GM23338 (cell line): Measurements from ENCODE around the gene SEMA3E. TPM values are rescaled to one million over a fixed set of nuclear protein-coding genes. Genes with fewer than 3 reads are reported as not detected.

Source experiments
- CTCF ChIP-seq, 2 experiments: fragments of 200-600 bp in 1 of 2; sonication (generic) in 1 of 2; conservative IDR thresholded peaks; 2 replicates each; pipeline versions ENCODE4 v1.5.1 to v1.6.1; 2016 to 2017; ENCODE audit warnings: antibody characterized with exemption in 2 of 2, low read depth in 2 of 2, mild to moderate bottlenecking in 2 of 2, moderate library complexity in 1 of 2
- ETS1 ChIP-seq: IDR thresholded peaks from 2 replicates; pipeline ENCODE4 v1.6.1; 2016; ENCODE audit warnings: antibody characterized with exemption
- REST ChIP-seq: IDR thresholded peaks from one replicate; pipeline ENCODE4 v1.6.1; 2018; ENCODE audit warnings: antibody characterized with exemption; ENCODE audit not compliant: unreplicated experiment
- STAT1 ChIP-seq: IDR thresholded peaks from one replicate; pipeline ENCODE4 v1.6.1; 2016; ENCODE audit warnings: antibody characterized with exemption; ENCODE audit not compliant: unreplicated experiment
- ZNF462 ChIP-seq: fragments of 250-450 bp; sonication (Bioruptor Pico); IDR thresholded peaks from 2 replicates; pipeline ENCODE4 v1.5.0; 2020; ENCODE audit warnings: mild to moderate bottlenecking, moderate library complexity
- polyA plus RNA-seq: library from polyadenylated mRNA; unstranded; fragments of >200 nt; fragmentation: Nextera tagmentation; extraction: Ambion mirVana; gene quantifications from 2 replicates; pipeline ENCODE4 v1.2.1, GENCODE V29; 2016
- total RNA-seq: library from RNA; depleted of rRNA; stranded (reverse); fragments of >200 nt; shearing (Covaris generic); gene quantifications from 2 replicates; pipeline ENCODE4 v1.2.3, GENCODE V29; 2014

The SEMA3E gene
- total and polyA plus RNA-seq, 2 experiments from 2014 or later = 5.4 to 15.7 TPM

GRCh38 chr7:83586281-83586680 lies 62.7 kb downstream of the SEMA3E start (continued):
- TF ChIP-seq ZNF462 (CRISPR knock-in tag) (no peak), REST (no peak), ETS1 (no peak), CTCF (conservative IDR thresholded peaks at IDR 0.05; ENCODE audit: low read depth in 2 of 2) (no peak), STAT1 (no peak)
